GM21390 (cell line): Measurements from ENCODE around the gene TMEM212.
A peak's percentile ranks its signal among the peaks of the same experiment; 100 is the strongest.
"Not testable (repeated sequence)": the region's sequence is repeated elsewhere in the genome, so short reads cannot be mapped to it uniquely, and the experiment has no call there.

Experiments used
- ATAC-seq: cut with Tn5 transposase; IDR thresholded peaks from one replicate; pipeline ENCODE4 v1.9.1; 2021; ENCODE audit not compliant: unreplicated experiment

The TMEM212 gene

DNA sequence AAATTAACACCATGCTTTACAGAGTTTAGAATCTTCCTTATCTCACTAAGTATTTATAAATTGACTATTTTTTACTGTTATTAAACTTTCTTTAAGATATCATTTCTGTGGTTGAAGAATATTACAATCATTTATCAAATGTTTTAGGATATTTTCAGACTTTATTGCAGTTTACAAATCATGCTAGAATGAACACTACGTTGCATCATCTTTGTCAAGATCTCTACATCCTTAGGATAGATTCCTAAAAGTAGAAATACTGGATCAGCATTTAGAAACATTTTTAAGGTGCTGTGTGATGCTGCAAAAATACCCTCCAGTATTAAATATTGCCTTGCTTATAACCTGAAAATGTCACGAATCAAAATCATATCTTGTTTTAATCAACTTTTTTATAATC is 30.3 kb upstream of the TMEM212 start:
- no peak for ATAC-seq

DNA sequence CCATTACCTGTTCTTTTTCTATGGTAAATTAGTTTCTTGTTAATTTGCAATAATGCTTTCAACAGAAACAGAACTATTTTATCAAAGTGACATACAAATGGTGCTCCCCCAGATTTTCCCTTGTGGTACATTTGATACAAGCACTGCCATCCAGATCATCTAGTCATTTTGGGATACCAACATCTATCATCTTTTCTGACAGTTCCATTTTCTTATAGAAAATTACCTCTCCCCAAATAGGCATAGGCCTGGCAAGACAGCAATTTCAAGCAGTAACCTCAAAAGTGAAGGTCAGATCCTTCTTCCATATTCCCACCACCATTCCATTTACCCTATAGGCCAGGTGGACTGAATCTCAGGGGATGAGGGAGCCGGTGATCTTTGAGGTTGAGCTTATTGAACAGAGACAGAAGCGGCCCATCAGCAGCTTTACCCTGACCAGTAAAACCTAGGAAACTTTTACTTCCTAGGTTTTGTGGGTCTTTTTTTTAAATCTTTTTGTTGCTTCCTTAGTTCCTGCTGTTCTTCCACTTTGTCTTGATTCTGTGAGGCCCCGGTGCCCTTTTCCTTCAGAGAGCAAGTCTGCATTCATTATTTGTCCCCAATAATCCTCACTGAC is 29.8 kb upstream of the TMEM212 start:
- ATAC-seq, result no peak

DNA sequence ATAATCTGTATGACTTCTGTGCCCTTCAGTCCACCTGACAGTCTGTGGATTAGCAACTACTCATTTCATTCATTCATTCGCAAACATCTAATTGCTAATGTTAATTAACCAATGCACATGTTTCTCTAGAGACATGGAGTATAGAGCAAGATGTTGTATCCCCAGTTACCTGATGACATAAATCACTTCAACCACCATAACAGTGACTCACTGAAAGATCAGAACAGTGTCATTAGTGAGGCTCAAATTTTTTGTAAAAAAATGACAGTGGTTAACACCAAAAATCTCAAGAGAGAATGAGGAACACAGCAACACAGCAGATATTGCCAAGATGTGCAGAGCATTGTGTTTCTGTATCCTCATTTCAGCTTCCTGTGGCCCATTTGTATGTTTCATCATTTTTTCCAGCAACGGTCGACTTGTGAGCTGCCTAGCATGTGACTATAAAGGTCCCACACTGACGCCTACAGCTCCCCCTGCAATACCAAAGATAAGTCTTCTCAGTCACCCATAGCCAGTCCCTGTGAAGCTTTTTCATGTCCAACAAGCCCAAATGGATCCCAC is 29.2 kb upstream of the TMEM212 start:
- ATAC-seq, result no peak

DNA sequence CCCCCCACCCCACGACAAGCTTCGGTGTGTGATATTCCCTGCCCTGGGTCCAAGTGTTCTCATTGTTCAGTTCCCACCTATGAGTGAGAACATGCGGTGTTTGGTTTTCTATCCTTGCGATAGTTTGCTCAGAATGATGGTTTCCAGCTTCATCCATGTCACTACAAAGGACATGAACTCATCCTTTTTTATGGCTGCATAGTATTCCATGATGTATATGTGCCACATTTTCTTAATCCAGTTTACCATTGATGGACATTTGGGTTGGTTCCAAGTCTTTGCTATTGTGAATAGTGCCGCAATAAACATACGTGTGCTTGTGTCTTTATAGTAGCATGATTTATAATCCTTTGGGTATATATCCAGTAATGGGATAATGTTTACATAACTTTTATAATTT is 28.5 kb upstream of the TMEM212 start:
- ATAC-seq, result not testable (repeated sequence)

DNA sequence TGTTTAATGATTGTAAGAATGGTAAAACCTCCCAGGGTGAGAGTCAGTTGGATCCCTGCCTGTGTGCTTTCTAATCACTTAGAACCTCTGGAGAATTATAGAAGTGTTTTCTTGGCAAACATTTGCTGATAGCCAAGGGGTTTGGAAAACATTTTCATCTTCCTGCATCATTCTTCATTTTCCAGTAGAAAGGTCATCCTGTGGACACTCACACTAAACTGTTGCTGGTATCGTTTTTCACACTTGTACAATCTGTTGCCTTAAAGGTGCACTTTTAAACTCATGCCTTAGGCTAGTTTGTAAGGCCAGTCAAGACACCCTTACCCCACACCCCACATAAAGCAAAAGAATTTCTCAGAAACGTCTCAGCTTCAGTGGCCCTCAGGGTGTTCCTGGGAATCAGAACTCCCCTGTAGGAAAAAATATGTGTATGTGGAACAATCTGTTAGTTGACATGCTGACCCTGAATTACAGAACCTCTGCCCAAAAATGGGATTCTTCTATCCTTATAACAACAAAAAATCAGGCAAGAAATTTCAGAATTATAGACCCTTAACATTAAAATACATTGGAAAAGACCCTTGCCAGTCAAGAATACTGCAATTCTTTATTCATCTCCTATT is 27.1 kb upstream of the TMEM212 start:
- ATAC-seq, result no peak

DNA sequence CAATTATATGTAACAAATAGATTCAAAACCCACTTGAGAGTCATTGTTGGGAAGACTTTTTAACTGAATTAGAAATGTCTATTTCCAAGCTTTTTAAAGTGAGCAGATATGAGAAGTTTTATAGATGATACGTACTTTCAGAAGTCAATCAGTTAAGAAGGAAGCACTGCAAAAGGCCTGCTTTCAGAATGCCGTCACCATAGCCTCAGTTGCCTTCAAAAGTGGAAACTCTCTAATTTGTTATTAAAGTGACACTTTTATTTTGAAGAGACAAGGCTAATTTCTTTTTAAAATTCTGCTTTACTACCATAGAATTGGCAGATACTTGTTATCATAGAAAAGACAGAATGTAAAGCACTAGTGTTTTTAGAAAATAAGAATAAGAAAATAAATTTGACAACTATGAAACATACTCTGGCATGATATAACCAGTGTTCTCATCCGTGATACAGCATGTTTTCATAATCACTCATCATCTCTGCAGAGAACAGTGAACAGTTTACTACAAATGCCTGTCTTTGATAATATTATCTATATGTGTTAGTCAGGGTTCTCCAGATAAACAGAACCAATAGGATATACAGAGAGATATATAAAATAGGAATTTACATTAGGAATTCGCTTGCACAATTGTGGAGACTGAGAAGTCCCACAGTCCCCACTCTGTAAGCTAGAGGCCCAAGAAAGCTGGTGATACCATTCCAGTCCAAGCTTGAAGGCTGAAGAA is 25.9 kb upstream of the TMEM212 start:
- ATAC-seq, result no peak

DNA sequence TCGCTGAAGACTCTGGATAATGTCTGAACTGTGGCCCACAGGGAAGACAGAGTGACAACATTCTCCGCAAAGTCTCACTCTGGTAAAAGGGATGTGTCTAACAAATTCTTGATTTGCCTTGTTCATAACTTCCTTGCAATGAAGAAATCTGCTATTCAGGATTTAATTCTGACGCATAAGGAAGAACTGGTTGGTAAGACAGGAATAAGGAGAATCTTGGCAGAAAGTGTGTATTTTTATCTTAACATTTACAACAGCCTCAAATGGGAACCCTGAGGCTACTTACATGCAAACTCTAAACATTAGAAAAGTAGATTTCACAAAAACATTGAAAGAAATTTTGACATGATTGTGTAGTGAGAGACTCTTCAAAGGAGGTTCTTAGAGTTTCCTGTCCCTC is 22.1 kb upstream of the TMEM212 start:
- ATAC-seq, result no peak

DNA sequence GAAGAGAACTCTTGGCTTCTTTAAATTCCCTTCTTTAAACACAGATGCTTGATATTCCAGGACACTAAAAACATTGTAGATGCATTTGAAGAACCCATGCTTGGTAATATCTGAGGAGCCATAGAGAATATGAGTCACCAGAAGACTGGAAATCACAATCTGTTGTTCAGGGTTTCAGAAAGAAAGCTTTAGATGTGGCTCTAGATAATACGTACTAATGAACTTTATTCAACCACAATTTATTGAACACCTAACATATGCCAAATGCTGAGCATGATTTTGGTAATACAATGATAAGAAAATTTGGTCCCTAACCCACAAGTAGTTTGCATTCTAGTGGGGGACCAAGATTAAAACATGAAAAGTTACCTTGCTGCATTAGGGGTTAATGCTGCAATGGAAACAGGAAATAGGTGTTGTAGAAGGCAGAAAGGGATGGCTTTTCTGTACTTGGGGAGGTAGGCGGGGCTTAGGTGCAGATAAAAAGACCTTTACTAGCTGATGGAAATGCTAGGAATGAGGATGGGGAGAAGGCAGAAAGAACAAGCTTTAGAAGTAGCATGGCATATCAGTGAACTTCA is 21.3 kb upstream of the TMEM212 start:
- ATAC-seq, result no peak

DNA sequence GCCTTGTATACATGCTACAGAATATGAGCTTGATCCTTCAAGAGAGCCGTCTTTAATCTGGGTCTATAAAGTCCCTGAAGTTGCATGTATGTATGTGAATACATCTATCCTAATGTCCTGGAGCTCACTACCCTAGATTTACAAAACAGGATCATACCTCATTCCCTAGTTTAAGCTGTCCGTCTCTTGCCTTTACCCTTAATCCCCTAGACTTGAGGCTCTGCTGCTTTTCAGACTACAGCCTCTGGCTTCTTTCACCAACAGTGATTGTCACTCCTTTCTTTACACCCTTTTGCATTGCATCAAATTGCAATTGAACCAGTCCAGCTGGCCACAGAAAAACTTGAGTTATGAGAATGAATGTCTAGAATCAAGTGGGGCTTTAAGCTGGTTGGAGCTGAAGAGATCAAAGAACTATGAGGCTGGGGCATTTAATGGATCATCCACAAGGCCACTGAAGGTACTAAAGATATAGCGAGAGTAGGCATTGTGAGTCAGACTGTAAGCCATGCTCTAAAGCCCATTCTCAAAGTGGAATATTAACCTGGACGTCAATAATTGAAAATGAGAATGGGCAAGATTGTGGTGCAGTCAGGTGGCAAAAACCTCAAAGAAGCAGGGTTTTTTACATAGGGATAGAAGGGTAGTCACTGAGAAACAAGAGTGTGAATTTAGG is 20.6 kb upstream of the TMEM212 start:
- ATAC-seq, result no peak

DNA sequence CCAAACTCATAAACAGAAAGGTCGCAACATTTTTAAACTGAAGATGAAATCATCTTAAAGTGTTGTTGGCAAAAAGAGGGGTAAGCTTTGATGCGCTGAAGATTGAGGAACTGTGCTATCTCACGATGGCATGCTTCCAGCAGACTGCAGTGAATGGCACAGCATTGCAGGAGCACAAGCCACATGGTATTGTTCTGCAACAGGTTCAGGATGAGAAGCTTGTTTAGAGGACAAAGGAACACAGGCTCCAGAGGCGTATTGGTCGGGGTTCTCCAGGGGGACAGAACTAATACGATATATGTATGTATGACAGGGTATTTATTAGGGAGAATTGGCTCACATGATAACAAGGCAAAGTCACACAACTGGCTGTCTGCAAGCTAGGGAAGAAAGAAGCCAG is 19.0 kb upstream of the TMEM212 start:
- ATAC-seq, result no peak

DNA sequence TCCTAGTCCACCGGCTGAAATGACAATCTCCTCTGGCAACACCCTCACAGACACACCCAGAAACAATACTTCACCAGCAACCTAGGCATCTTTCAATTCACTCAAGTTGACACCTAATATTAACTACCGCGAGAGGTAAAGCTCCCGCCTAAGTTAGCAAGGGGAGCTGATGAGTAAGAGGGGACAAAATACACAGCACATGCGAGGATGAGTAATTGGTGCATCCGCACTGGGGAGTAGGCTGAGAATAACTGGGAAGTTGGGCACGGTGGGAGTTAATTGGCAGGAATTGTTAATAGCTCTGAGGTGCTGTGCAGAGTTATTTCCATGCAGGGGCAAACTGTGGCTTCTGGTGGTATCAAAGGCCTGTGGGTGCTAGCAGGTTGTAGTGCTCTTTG is 18.3 kb upstream of the TMEM212 start:
- ATAC-seq, result no peak

DNA sequence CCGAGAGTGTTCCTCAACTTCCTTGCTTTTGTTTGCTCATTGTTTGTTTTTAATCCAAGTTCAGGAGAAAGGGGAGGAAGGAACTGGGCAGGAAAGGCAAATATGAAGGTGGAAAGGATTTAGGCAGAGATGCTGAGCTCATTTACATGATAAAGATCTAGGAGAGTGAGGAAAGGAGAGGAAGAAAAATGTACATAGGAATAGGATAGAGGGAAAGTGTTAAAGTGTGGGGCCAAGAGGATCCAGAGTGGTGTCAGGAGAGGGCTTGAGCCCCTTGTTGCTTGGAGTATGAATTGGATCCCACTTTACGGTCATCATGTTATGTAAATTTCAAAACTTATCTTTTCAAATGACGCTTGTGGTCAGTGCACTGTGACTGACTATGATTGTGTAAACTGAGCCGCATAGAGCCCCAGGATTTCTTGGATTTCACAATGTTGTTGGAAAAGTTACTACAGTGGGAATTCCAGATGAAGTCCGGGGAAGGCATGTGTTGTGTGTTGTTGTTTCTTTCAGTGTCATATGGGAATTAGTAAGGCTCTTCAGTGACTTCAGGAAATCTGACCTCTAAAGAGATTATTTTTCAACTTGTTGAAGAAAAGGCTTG is 17.8 kb upstream of the TMEM212 start:
- ATAC-seq, result no peak

DNA sequence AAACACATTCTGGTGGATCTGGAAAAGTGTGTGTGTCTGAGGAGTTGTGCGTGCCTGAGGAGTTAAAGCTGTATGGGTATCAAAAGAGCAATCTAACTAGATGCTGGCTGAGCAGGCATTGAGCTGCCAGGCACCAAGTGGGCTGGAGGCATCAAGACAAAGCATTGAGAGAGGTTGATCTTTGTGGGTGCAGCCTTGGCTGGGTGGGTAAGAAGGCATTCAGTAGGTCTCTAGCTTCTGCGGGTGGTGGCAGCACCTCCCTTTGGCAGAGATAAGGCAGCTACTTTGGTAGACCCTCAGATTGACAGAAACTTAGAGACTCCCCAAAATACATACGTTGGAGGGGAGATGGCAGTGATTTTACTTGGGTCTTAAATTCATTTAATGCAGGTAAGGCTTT is 15.8 kb upstream of the TMEM212 start:
- ATAC-seq, result no peak

DNA sequence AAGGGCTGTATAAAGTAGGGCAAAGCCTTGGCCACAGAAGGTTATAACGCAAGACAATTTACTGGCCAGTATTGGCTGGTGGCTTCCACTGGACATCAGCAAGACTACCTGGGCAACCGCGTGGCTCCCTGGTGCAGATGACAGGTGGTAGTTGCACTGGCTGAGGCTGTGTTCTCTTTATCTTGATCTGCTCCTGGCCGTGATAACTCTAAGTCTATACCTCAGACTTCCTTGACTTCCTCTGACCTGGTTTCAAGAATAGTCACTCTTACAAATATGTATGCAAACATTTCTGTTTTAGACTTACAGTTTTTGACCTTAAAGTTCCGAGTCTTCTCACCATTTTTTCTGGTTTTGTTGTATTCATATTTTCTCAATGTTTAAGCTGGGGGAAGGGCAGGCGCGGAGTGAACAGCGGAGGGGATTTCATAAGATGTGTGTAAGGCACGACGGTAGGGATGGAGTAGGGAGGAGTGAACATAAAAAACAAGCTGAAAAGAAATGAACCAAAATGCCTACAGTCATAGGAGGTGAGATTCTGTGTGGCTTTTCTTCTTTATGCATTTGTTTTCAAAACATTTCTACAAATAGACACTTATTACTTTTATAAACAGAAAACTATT is 15.2 kb upstream of the TMEM212 start:
- ATAC-seq, result no peak

DNA sequence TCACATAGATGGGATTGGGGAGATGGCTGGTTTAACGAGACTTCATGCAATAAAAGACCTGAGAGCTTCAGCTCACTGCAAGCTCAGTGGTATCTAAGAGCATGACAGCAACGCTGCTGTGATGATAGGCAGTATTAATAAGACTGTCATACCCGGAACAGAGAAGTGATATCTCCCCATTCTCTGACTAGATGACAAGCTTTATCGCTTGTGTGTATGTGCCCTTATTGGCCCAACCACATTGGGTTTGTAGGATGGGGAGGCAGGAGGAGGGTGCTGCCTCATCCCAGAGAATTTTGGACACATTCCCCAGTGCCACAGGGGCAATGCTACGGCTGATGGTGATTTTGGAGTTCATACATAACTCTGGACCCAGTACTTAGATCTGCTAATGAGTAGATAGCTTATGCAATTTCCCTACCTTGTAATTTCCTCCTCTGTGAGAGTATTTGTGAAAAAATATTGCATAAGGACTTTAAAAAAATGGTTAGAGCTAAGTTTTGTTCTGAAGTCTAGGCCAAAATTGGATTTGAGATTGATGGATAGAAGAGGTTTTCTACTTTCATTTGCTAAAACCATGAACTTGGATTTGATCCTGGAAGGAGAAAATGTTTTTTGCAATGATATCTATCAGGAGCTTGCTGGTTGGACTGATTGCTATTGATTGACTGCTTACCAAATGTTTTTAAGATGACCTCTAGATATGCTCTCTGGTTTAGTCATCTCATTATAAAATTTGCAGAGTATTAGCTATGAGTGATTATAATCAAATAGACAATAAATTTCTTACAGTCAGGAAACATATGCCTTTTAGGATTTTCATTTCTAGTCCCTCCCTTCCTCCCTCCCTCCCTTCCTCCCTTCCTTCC is 14.0 kb upstream of the TMEM212 start:
- no peak for ATAC-seq

DNA sequence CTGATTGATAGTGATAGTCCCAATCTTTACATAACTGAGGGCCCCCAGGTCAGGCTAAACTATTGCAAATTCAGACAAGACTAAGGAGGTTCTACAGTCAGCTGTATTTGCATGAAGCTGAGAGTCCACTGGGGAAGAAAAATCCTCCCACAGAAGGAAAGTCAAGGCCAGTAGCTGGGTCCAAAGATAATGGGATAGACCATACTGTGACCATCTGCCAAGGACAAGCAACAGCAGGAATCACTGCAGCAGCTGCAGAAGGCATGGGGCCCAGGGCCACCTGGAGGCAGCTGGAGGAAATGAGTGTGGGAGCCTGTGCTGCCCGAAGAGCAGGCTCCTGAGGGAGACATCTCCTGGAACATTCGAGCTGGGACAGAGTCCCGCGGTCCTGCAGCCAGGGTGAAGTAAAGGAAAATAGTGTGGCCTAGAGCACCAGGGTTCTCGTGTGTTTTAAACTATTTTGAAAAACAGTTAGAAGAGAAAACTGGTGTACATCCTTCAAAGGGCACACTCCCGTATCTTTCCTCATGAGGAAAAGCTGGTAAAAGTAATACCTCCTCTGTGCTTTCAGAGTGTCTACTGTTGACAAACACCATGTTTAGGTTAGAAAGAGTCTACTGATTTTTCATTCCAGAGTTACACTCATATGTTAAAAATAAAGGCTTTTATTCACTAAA is 13.2 kb upstream of the TMEM212 start:
- peak; percentile 64 for ATAC-seq

DNA sequence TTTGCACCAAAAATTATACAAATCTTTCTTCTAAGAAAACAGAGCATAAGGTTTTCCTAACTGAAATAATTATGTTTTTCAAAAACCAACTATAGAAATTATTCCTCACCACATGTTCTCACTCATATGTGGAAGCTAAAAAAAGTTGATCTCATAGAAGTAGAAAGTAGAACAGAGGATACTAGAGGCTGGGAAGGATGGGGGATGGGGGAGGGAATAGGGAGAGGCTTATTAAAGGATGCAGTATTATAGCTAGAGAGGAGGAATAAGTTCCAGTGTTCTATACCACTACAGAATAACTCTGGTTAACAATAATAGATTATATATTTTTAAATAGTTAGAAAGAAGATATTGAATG is 12.7 kb upstream of the TMEM212 start:
- no peak for ATAC-seq

DNA sequence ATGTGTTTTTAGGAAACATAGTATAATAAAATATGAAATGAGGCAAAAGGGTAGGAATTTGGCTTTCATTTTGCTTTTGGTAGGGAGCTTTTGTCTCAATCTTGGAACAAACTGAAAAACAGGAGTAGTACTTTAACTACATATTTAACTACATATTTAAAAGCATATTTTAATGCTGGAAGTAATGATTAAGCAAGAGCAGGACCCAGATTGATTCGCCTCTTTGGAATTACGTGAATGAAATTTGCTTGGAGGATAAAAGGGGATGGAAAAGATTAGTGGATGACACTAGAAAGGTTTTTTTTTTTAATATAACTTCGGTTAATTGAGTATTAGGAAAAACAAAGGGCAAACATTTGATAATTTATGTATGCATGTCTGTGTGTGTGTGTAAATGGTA is 11.2 kb upstream of the TMEM212 start:
- no peak for ATAC-seq

DNA sequence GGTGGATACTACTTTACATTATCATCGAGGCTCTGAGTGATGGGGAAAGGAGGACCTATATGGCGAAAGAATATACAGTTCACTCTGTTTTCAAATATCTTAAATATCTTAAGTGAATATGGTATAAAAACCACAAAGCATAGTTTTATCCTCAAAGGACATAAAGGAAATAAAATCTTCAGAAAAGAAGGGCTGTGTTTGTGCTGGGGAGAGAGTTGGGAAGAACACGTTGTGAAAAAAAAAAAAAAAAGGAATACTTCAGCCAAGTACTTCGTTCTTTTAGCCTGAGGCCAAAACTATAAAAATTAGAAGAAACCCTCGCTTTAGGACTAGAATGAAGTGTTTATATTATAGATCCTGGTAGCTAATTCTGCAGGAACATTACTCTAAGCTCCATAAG is 10.2 kb upstream of the TMEM212 start:
- no peak for ATAC-seq
